Stimulated activated CD8-positive, alpha-beta memory T cell treated with anti-CD3 and anti-CD28 coated beads, Interleukin-12 subunit alpha, Interleukin-12 subunit beta, amount 100 ng/mL, for 24 hours (primary cell): ENCODE measurements around the gene ANKRD53.

ENCODE experiments used
- DNase-seq: peaks from one replicate; pipeline ENCODE4 v3.0.0-alpha.2; 2020; ENCODE audit errors: extremely low read depth

Gene ANKRD53

GRCh38 chr2:70978341-70979179, at the start of gene ANKRD53:
ANKRD53 (plus strand) TSS chr2:70978630; CDS start chr2:70978646, 16 bp downstream.
- no peak for DNase-seq

- no peak for DNase-seq
These were observed 47.8 kb upstream of the ANKRD53 start for GRCh38 chr2:70930371-70931329.

- no peak for DNase-seq
These were observed 46.9 kb upstream of the ANKRD53 start for GRCh38 chr2:70931376-70932000.

- no peak for DNase-seq
These were observed 45.7 kb upstream of the ANKRD53 start for GRCh38 chr2:70932631-70933230.

- no peak for DNase-seq
These were observed 43.4 kb upstream of the ANKRD53 start for GRCh38 chr2:70934981-70935380.

- no peak for DNase-seq
These were observed 42.8 kb upstream of the ANKRD53 start, which contains the start of gene ATP6V1B1 for GRCh38 chr2:70935468-70936164. ATP6V1B1 (plus strand) TSS chr2:70935900; CDS start chr2:70935955, 55 bp downstream.

GRCh38 chr2:70936165-70936978, 42.1 kb upstream of the ANKRD53 start:
- DNase-seq, result no peak

GRCh38 chr2:70936979-70937811, 41.2 kb upstream of the ANKRD53 start:
- no peak for DNase-seq

GRCh38 chr2:70937866-70938585, 40.4 kb upstream of the ANKRD53 start:
- DNase-seq, result no peak

GRCh38 chr2:70938586-70938950, 39.9 kb upstream of the ANKRD53 start:
- no peak for DNase-seq

GRCh38 chr2:70939001-70939838, 39.2 kb upstream of the ANKRD53 start:
- DNase-seq, result no peak

GRCh38 chr2:70939839-70940580, 38.4 kb upstream of the ANKRD53 start:
- DNase-seq, result no peak

GRCh38 chr2:70941186-70941585, 37.2 kb upstream of the ANKRD53 start:
- no peak for DNase-seq

GRCh38 chr2:70941701-70942100, 36.7 kb upstream of the ANKRD53 start:
- DNase-seq, result no peak

GRCh38 chr2:70942396-70943204, 35.8 kb upstream of the ANKRD53 start:
- no peak for DNase-seq
